Measurements from ENCODE around the gene VPREB3. TPM values are rescaled to one million over a fixed set of nuclear protein-coding genes. Genes with fewer than 3 reads are reported as not detected.

VPREB3 gene
- total RNA-seq, 1 experiment from 2014 or later, result not detected

- Histone ChIP-seq H3K9me3 (replicated peaks) (no peaks in the 10 kb centered on the region), H3K27me3 (replicated peaks) (no peaks in the 10 kb centered on the region), H3K4me1 (replicated peaks) (peaks cover 47% of the 10 kb centered on the region), H3K36me3 (peaks cover 28% of the 10 kb centered on the region), H3K4me3 (no peak overlapping the region), H3K27ac (no peak overlapping the region)
- DNase-seq (ENCODE audit: low read depth in 1 of 2, low spot score in 2 of 2), result no peak
These were observed 11.0 kb upstream of the VPREB3 start for GRCh38 chr22:23764899-23765881.

GRCh38 chr22:23763954-23764353 is 9.7 kb upstream of the VPREB3 start:
- H3K4me3 ChIP-seq, result no peak overlapping the region
- H3K9me3 ChIP-seq (replicated peaks), result no peaks in the 10 kb centered on the region
- no peak overlapping the region for H3K27ac ChIP-seq
- peaks cover 28% of the 10 kb centered on the region for H3K36me3 ChIP-seq
- no peak for DNase-seq (ENCODE audit: low read depth in 1 of 2, low spot score in 2 of 2)
- no peaks in the 10 kb centered on the region for H3K27me3 ChIP-seq (replicated peaks)
- peaks cover 35% of the 10 kb centered on the region for H3K4me1 ChIP-seq (replicated peaks)

GRCh38 chr22:23763579-23763945 is 9.3 kb upstream of the VPREB3 start:
- H3K4me3 ChIP-seq, result no peak overlapping the region
- DNase-seq (ENCODE audit: low read depth in 1 of 2, low spot score in 2 of 2), result no peak
- peaks cover 31% of the 10 kb centered on the region for H3K4me1 ChIP-seq (replicated peaks)
- H3K27ac ChIP-seq, result no peak overlapping the region
- H3K27me3 ChIP-seq (replicated peaks), result no peaks in the 10 kb centered on the region
- H3K9me3 ChIP-seq (replicated peaks), result no peaks in the 10 kb centered on the region
- H3K36me3 ChIP-seq, result peaks cover 28% of the 10 kb centered on the region

- Histone ChIP-seq H3K27ac (no peak within 1 kb of the TSS), H3K9me3 (replicated peaks) (no peaks in the 10 kb centered on the region), H3K4me3 (no peak within 1 kb of the TSS), H3K36me3 (peaks cover 26% of the 10 kb centered on the region), H3K27me3 (replicated peaks) (no peaks in the 10 kb centered on the region), H3K4me1 (replicated peaks) (peaks cover 25% of the 10 kb centered on the region)
- peak in 1 of 2 experiments; percentile 27 for DNase-seq (ENCODE audit: low read depth in 1 of 2, low spot score in 2 of 2)
These were observed 8.8 kb upstream of the VPREB3 start, which contains the start of gene C22orf15 for GRCh38 chr22:23762842-23763578. TSS of gene C22orf15 (plus strand) at chr22:23762990. CDS start at chr22:23763307, 317 bp downstream.

- no peak overlapping the region for H3K27ac ChIP-seq
These were observed 5.8 kb upstream of the VPREB3 start for GRCh38 chr22:23760056-23760455.

GRCh38 chr22:23759566-23759965 is 5.3 kb upstream of the VPREB3 start:
- Histone ChIP-seq H3K9me3 (replicated peaks) (no peaks in the 10 kb centered on the region), H3K4me3 (no peak overlapping the region), H3K27me3 (replicated peaks) (no peaks in the 10 kb centered on the region), H3K36me3 (peaks cover 7% of the 10 kb centered on the region; the same call in 1 of the 2 replicates), H3K4me1 (replicated peaks) (peaks cover 19% of the 10 kb centered on the region), H3K27ac (no peak overlapping the region)
- no peak for DNase-seq (ENCODE audit: low read depth in 1 of 2, low spot score in 2 of 2)

More at GRCh38 chr22:23760056-23760455, 5.8 kb upstream of the VPREB3 start:
- H3K27me3 ChIP-seq (replicated peaks), result no peaks in the 10 kb centered on the region
- no peaks in the 10 kb centered on the region for H3K9me3 ChIP-seq (replicated peaks)
- no peak overlapping the region for H3K4me3 ChIP-seq
- peaks cover 11% of the 10 kb centered on the region for H3K36me3 ChIP-seq
- no peak for DNase-seq (ENCODE audit: low read depth in 1 of 2, low spot score in 2 of 2)
- peaks cover 17% of the 10 kb centered on the region for H3K4me1 ChIP-seq (replicated peaks)

- Histone ChIP-seq H3K4me1 (replicated peaks) (peaks cover 8% of the 10 kb centered on the region), H3K4me3 (no peak overlapping the region), H3K36me3 (no peaks in the 10 kb centered on the region), H3K27me3 (replicated peaks) (no peaks in the 10 kb centered on the region), H3K9me3 (replicated peaks) (no peaks in the 10 kb centered on the region), H3K27ac (no peak overlapping the region)
- no peak for DNase-seq (ENCODE audit: low read depth in 1 of 2, low spot score in 2 of 2)
These were observed 2.7 kb upstream of the VPREB3 start for GRCh38 chr22:23756891-23757290.

- Histone ChIP-seq H3K4me1 (replicated peaks) (peaks cover 15% of the 10 kb centered on the region), H3K27me3 (replicated peaks) (no peaks in the 10 kb centered on the region), H3K27ac (no peak overlapping the region), H3K36me3 (no peaks in the 10 kb centered on the region), H3K9me3 (replicated peaks) (peaks cover 4% of the 10 kb centered on the region), H3K4me3 (no peak overlapping the region)
- DNase-seq (ENCODE audit: low read depth in 1 of 2, low spot score in 2 of 2), result no peak
These were observed 1.5 kb upstream of the VPREB3 start for GRCh38 chr22:23755711-23756110.

GRCh38 chr22:23754980-23755636 is 883 bp upstream of the VPREB3 start:
- Histone ChIP-seq H3K9me3 (replicated peaks) (peaks cover 4% of the 10 kb centered on the region), H3K4me3 (no peak overlapping the region), H3K36me3 (no peaks in the 10 kb centered on the region), H3K4me1 (replicated peaks) (peaks cover 16% of the 10 kb centered on the region), H3K27ac (no peak overlapping the region), H3K27me3 (replicated peaks) (no peaks in the 10 kb centered on the region)
- DNase-seq (ENCODE audit: low read depth in 1 of 2, low spot score in 2 of 2), result peak in 1 of 2 experiments; percentile 23

- no peak overlapping the region for H3K4me3 ChIP-seq
- peaks cover 4% of the 10 kb centered on the region for H3K9me3 ChIP-seq (replicated peaks)
- H3K27ac ChIP-seq, result no peak overlapping the region
- H3K27me3 ChIP-seq (replicated peaks), result no peaks in the 10 kb centered on the region
- no peak for DNase-seq (ENCODE audit: low read depth in 1 of 2, low spot score in 2 of 2)
- no peaks in the 10 kb centered on the region for H3K36me3 ChIP-seq
- peaks cover 20% of the 10 kb centered on the region for H3K4me1 ChIP-seq (replicated peaks)
These were observed 840 bp downstream of the VPREB3 start for GRCh38 chr22:23753385-23753784.

- H3K4me1 ChIP-seq (replicated peaks), result peaks cover 20% of the 10 kb centered on the region
- H3K9me3 ChIP-seq (replicated peaks), result peaks cover 4% of the 10 kb centered on the region
- DNase-seq (ENCODE audit: low read depth in 1 of 2, low spot score in 2 of 2), result no peak
These were observed 1.5 kb downstream of the VPREB3 start for GRCh38 chr22:23752750-23753149.

GRCh38 chr22:23752090-23752691 is 2.0 kb downstream of the VPREB3 start:
- Histone ChIP-seq H3K36me3 (no peaks in the 10 kb centered on the region), H3K27me3 (replicated peaks) (no peaks in the 10 kb centered on the region), H3K27ac (no peak overlapping the region), H3K4me1 (replicated peaks) (peaks cover 20% of the 10 kb centered on the region), H3K4me3 (no peak overlapping the region), H3K9me3 (replicated peaks) (peaks cover 4% of the 10 kb centered on the region)
- no peak for DNase-seq (ENCODE audit: low read depth in 1 of 2, low spot score in 2 of 2)

More at GRCh38 chr22:23752750-23753149, 1.5 kb downstream of the VPREB3 start:
- Histone ChIP-seq H3K27me3 (replicated peaks) (no peaks in the 10 kb centered on the region), H3K36me3 (no peaks in the 10 kb centered on the region), H3K27ac (no peak overlapping the region), H3K4me3 (no peak overlapping the region)

GRCh38 chr22:23751441-23751996 is 2.7 kb downstream of the VPREB3 start:
- H3K4me1 ChIP-seq (replicated peaks), result peaks cover 20% of the 10 kb centered on the region
- DNase-seq (ENCODE audit: low read depth in 1 of 2, low spot score in 2 of 2), result no peak
- H3K36me3 ChIP-seq, result no peaks in the 10 kb centered on the region
- no peaks in the 10 kb centered on the region for H3K27me3 ChIP-seq (replicated peaks)
- peak overlapping the region; percentile 84 for H3K4me3 ChIP-seq
- peaks cover 4% of the 10 kb centered on the region for H3K9me3 ChIP-seq (replicated peaks)
- peak overlapping the region; percentile 82 for H3K27ac ChIP-seq
